CD4-positive, alpha-beta T cell treated with Interleukin-10 for 1 hour (primary cell): Measurements from ENCODE around the gene SMIM10L2A.
"Not testable (repeated sequence)": the region's sequence is repeated elsewhere in the genome, so short reads cannot be mapped to it uniquely, and the experiment has no call there.

Source experiments
- DNase-seq: peaks from one replicate; pipeline ENCODE4 v3.0.0-alpha.2; 2020

The SMIM10L2A gene

DNA sequence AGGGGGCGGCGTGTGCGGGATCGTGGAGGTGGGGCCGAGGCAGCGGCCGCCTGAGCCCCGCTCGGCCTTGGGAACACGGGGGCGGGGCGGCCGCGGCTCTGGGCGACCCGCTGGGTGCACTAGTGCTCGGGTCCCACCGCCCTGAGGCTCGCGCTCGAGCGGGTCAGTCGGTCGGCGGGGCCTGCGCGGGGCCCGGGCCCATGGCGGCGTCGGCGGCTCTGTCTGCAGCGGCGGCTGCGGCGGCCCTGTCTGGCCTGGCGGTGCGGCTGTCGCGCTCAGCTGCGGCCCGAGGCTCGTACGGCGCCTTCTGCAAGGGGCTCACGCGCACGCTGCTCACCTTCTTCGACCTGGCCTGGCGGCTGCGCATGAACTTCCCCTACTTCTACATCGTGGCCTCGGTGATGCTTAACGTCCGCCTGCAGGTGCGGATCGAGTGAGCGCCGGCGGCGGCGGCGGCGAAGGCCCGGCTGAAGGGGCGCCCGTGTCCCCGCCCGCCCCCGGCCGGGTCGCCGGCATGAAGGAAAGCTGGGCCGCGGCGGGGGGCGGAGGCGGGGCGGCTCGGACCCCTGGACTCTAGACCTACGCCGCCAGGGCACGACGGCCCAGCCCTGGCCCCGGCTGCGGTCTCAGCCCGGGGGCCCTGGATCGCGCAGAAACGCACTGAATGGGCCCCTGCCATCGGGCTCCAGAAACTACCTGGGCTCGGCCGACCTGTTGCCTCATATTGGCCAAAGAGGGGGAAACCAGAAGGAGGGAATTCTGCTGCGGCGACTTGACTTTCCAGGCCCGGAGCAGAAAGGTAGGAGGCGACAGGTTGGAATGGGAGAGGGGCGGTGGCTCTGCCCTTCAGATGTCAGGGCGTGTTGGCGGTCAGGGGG is at the start of gene SMIM10L2A:
TSS of gene SMIM10L2A (plus strand) at position 13 of the 878 bp plus-strand sequence. CDS start at position 201, 188 bp downstream.
- no peak for DNase-seq

DNA sequence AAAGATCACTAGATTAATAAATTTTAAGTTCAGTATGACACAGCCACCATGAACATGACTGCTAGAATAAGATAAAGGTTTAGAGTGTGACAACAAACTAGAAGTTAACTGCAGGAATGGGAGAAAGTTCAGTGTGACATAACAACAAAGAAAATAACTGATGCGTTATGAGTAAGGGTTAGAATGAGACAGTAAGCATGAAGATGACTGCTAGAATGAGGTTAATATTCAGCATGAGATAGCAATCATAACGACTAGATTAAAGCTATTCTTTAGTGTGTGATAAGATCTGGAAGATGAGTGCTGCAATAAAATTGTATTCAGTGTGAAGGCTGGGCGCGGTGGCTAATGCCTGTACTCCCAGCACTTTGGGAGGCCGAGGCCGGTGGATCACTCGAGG is 48.4 kb upstream of the SMIM10L2A start:
- no peak for DNase-seq

DNA sequence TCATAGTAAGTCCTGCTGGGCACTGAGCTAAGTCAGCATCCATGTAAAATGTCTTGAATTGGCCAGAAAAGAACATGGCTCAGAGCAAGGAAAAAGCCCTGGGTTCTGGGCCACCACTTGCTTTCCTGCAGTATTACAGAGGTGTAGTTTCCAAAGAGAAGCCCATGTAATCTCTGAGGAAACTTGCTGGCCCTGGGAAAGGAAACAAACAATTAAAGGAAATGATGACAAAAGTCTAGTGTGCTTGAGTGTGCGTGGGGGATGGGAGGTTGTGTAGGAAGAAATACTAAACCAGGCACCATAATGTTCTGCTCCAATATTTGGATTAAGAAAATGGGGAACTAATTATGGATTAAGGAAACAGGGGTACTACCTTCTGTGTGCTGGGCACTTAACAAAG is 39.5 kb upstream of the SMIM10L2A start:
- DNase-seq, result no peak

DNA sequence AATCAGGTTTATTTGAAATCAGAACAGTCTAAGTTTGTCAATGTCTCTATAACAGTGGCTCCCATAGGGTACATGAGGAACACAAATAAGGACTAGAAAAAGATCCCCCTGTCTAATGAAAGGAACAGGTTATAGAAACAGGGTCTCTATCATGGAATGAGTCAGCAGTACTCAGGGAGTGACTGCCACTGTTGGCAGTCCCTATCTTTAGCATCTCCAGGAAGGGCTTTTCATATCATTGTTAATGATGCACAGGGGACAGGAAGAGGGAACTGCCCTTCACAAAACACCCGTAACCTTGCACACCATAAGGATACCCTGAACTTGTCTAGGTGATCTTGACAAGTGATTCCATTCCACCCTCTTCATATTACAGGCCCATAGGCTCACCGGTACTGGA is 38.5 kb upstream of the SMIM10L2A start:
- DNase-seq, result no peak

DNA sequence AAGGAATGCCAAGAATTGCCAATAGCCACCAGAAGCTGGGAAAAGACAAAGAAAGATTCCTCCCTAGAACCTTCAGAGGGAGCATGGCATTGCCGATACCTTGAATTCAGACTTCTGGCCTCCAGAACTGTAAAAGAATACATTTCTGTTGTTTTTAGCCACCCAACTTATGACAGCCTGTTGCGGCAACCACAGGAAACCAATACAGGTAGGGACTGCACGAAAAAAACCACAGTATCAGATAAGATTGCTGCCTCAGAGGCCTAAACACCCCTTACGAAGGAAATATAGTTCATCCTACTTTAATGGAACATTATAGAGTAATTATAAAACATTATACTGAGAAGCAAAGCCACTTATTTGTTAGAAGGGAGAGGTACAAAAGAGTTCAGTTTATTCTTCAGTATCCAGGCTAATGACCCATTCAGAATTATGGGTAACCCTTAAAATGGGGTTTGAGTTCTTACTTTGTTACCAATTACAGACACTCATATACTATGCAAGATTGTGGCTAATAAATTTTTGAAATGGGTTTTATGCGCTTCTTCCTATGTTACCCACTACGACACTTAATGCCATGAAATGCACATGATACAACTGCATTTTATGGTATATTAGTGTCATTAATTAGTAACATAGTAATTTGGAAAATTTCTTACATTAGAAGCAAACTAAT is 37.4 kb upstream of the SMIM10L2A start:
- peak; percentile 67 for DNase-seq

DNA sequence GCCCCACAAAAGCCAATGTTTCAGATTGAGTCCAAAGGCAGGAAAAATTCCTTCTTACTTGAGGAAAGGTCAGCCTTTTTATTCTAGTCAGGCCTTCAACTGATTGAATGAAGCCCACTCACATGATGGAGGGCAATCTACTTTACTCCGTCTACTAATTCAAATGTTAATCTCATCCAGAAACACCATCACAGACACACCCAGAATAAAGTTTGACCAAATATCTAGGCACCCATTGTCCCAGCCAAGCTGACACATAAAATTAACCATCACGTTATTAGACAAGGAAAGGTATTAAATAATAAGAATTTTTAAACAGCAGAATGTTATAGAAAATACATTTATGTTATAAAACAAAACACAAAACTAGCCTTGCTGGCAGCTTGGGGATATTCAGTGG is 32.9 kb upstream of the SMIM10L2A start:
- no peak for DNase-seq

DNA sequence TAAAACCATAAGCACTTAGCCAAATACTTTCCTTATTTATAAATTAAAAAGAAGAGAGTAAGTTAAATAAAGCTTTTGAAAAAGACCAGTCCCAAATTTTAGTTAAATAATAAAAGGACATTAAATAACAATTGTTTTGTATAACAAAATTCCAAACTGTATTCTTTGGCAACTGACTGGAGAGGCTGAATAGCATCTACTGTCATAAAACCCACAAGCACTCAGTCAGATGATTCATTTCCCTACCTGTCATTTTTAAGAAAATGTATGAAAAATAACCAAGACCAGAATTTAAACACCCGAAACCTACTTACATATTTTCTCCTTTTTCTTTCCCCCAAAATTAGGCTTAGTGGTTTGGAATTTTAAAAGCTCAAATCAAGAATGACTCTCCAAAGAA is 32.5 kb upstream of the SMIM10L2A start:
- no peak for DNase-seq

DNA sequence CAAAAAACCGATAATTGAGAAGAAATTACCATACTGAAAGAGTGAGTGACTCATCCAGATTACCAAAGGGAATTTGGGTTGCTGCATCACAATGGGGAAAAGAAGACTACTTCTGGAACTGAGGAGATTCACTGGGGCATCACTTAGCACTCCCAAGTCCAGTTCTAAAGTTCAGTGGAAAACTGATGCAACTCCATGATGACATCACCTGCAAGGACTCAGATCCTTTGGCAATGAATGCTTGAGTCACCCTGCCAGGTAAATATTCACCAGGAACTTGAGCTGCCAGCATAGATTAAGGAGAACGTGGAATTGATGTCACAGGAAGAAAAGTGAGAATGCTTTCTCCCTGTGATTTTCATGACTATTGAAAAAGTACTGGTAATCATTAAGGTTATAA is 32.0 kb upstream of the SMIM10L2A start:
- DNase-seq, result no peak

DNA sequence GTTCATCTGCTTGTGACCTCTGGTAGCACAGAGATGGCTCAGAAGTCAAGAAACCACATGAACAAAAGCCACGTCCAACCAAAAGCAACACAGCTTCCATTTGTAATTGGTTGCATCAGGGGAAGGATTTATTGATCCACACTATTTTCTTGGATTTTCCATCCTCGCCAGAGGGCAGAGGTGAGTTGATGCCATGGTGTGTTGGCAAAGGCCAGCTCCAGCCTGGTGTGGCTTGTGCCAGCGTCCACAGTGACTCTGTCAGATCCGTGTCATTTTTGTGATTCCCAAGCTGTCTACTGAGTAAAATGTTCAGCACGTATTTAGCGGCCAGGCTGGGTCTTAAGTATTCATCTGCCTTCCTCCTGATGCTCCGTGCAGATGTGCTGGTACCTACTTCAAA is 30.0 kb upstream of the SMIM10L2A start:
- DNase-seq, result no peak

DNA sequence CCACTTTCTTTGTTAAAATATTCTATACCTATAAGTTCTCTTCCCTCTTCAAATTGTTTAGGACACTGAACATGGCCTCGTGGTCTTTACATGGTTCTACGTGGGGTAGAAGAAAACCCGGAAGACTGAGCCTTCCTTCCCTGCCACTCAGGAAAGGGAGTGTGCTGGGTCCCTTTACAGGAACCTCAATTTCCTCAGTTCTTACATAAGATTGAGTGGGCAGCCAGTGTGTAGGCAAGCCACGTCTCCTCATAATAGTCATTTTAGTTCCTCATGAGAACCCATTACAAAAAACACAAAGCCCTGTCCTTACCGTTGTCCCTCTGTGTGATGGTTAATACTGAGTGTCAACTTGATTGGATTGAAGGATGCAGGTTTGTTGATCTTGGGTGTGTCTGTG is 28.7 kb upstream of the SMIM10L2A start:
- no peak for DNase-seq

DNA sequence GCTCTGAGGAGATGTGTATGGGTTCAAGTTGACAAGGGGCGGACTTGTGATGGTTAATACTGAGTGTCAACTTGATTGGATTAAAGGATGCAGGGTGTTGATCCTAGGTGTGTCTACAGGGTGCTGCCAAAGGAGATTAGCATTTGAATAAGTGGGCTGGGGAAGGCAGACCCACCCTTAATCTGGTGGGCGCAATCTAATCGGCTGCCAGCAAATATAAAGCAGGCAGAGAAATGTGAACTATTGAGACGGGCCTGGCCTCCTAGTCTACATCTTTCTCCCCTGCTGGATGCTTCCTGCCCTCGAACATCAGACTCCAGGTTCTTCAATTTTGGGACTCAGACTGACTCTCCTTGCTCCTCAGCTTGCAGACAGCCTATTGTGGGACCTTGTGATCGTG is 26.7 kb upstream of the SMIM10L2A start:
- no peak for DNase-seq

DNA sequence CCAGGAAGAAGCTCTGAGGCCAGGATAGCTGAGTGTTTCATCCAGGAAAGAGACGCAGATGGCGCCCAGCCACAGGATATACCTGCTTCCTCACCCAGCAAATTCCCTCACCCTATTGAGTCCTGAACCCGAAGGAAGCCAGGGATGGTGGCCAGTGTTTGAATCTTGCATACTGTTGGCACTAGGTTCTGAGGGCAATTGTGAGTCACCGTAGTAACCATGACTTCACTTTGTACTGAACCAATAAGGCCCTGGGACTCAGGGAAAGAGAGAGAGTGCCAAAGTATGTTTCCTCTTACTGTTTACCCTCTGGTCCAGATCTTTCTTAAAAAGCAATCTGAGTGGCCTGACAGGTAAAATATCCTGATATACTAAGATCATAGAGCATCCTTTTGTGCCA is 25.6 kb upstream of the SMIM10L2A start:
- no peak for DNase-seq

DNA sequence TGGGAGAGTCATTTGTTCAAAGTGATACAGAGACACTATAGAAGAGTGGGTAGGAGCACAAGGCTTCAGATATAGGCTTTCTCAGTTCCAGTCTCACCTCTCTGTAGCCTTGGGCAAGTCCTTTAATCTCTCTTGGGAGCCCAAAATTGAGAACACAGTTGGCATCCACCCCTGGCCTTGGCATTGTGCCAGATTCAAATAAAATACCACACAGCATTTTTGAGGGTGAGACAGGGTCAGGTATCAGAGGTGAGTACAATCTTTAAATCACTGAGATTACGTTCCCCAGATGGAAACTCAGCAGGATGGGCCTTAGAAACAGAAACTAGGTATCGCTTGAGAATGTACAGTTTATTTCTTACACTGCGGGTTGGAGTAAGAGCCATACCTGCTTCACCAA is 25.2 kb upstream of the SMIM10L2A start:
- no peak for DNase-seq

DNA sequence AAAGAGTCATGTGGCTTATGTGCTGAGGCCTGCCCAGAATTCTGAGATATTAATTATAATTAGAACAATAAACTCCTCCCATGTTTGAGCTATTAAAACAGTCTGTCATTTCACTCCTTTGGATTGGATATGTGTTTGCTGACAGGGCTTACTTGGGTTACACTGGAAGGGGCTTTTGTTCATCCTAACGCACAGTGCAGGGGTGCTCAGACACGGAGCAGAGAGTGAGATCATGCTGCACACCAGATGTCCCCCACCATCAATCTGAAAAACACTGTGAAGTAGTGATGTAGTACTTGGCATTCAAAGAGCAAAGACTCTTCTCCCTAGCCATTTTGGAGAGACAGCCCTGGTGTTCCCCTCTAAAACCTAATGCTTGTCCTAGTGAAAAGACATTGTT is 24.1 kb upstream of the SMIM10L2A start:
- DNase-seq, result no peak

DNA sequence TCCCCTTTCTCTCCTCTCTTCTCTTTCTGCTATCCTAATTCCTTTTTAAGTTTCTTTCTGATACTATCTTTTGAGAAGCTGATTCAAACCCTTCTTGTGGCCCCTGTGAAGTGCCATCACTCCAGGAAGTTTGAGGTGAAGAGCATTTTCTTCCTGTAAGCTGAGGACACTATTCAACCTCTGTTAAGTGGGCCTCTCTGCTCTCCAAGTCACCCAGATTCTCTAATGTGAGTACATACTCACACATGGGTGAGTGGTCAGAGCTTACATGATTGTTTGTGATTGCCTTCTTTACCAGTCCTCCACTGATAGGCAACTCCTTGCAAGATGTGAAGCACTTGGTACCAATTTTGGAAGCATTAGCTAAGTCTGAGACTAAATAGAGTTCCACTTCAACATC is 18.4 kb upstream of the SMIM10L2A start:
- DNase-seq, result no peak

DNA sequence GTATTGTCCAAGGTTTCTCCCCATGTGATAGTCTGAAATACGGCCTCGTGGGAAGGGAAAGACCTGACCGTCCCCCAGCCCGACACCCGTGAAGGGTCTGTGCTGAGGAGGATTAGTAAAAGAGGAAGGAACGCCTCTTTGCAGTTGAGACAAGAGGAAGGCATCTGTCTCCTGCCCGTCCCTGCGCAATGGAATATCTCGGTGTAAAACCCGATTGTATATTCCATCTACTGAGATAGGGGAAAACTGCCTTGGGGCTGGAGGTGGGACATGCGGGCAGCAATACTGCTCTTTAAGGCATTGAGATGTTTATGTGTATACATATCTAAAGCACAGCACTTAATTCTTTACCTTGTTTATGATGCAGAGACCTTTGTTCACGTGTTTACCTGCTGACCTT is 15.3 kb upstream of the SMIM10L2A start:
- not testable (repeated sequence) for DNase-seq

DNA sequence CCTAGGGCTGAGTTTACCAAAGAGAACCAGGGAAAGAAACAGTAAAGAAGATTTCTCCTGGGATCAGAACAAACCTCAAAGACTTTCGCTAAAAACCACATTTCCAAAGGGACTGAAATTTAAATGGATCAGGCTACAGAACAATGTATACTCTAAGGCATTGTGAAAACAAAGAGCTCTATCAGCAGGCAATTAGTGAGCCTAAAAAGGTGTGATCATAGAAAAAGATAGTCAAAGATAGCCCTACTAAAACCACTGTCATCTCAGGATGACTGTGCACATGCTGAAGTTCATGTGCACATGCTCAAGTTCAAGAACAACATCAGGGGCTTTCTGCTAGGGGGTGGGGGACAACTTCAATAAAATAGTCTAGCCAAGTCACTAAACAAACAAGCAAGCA is 12.9 kb upstream of the SMIM10L2A start:
- DNase-seq, result no peak

DNA sequence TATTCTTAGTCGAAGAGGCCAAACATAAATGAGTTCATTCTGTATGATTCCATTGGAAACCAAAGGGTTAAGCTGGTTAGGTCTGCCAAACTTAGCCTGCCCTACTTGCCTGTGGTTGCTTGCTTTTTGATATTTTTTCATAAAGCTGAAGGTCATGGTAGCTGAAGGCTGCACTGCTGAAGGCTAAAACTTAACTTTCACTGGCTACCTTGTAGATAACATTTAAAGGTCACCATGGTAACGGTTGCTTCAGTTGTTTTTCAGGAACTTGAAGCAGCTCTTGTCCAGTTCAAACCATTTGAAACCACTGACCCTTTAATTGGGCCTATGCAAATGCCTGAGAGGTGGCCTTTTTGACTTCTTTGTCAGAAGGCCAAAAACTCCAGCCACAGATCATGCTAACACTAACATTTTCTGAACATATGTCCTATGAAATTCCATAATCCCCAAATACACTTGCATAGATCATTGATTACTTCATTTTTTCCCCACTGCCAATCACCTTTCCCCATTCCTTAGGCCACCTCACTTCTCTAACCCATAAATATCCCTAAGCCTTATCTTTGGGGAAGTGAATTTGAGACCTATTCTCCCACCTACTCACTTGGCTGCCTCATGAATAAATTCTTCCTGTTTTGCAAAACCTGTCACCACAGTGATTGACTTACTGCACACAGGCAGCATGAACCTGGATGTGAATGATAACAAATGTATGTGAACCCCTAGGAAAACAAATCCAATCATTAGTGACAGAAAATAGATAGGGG is 10.7 kb upstream of the SMIM10L2A start:
- DNase-seq, result no peak

DNA sequence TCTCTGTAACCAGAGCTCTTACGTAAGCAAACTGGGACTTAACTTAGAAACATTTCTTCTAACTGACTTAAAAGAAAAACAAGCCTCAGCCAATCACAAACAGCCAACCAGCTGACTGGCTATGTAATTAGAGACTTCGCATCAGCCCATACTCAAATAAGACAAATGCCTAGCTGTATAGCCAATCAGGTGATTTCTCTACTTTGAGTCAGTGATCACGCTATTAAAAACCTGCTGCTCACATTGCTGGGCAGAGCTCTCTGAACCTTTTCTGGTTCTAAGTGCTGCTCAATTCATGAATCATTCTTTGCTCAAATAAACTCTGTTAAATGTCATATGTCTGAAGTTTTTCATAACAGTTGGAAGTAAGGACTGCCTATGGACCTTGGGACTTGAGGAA is 9.9 kb upstream of the SMIM10L2A start:
- DNase-seq, result no peak

DNA sequence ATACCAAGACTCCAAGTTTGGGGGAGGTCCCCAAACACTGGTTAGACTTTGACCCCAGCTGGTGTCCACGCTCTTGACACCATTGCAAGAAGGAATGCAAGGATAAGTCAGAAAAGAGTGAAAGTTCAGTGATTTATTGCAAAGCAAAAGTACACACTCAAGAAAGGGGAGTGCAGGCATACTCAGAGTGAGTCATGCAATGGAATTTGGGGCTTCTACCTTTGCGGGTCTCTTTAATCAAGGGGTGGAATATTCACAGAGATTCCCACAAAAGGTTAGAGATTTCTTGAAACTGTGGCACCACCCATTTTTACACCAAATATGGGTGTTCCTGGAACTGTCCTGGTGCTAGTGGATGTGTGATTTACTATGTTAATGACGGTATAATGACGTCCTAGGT is 5.2 kb upstream of the SMIM10L2A start:
- DNase-seq, result no peak

DNA sequence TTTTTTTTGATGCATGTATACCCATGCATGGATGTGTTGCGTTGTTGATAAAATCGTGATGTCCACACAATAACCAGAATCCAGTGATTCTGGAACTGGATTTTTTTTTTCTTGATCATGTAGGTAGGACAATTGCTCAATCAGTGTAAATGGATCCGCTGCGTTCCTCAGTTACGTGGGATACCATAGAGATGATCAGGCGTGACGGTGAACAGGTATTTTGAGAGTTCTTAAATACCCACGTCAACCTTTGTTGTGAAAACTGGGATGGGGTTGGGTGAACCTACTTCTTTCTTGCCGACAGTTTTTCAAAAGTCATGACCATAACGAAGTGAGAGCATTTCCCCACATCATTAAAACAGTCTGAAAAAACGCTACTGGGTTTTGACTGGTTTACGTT is 913 bp upstream of the SMIM10L2A start:
- DNase-seq, result no peak

DNA sequence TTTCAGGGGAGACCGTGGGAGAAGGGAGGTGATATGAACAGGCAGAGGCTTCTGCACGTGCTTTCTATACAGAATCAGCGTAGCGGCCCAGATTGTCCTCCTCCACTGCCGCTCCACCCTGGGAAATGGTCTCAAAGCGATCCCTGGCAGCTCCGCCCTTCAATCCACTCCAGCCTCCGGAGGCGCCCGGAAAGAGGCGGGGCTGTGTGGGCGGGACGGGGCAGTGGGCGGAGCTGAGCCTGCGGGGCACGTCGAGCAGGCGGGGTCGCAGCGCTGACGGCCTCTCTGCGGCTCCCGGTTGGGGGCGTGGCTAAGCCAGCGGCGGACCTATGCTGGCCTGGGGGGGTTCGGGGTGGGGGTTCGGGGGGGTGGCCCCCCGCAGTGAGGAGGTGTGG is 210 bp upstream of the SMIM10L2A start:
- peak; percentile 91 for DNase-seq

DNA sequence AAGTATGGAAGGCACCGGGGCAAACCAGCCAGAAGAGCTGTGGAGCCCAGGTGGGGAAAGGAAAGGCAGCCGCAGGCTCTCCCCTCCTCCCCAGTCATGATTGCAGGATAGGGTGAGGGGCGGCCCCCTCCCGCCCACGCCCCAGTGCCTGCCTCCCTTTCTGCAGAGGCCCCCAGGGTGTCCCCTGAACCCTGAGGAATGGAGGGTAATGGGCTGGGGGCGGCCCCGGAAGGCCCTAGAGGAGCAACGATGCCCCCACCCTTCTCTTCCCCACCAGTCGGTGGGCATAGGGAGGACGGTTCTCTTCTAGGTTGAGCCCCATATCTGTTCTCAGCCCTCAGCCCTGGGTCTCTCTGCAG is 1.0 kb downstream of the SMIM10L2A start:
- DNase-seq, result not testable (repeated sequence)
